HCT116 (cell line): ENCODE data around the gene ENTPD6. TPM values are rescaled to one million over a fixed set of nuclear protein-coding genes. Genes with fewer than 3 reads are reported as not detected.

ENCODE experiments used
- ATAC-seq: fragments of 200-7000 bp; cut with Tn5 transposase; 2 replicates; pipeline ENCODE4 v1.9.1; 2020; ENCODE audit warnings: mild to moderate bottlenecking, moderate library complexity
- BruUV-seq: library from RNA; stranded (reverse); fragments of 400-500 nt; replicated peaks from 2 replicates; lab custom pipeline; 2021; lab: Mats Ljungman, UMichigan
- CTCF ChIA-PET: fragments of 300-600 bp; sonication (Branson Sonifier 250); formaldehyde crosslinking; loops from one replicate; lab custom pipeline; 2021; ENCODE audit warnings: antibody characterized with exemption; lab: Charles Lee
- POLR2A ChIA-PET: fragments of 300-600, 350-600 bp; sonication (Branson Sonifier 250); formaldehyde crosslinking; loops from one replicate; lab custom pipeline; 2021; ENCODE audit warnings: antibody characterized with exemption; lab: Charles Lee
- RAD21 ChIA-PET, 2 experiments: fragments of 300-600 bp; sonication (Branson Sonifier 250); formaldehyde crosslinking; loops; one replicate each; lab custom pipeline; 2023; ENCODE audit warnings: low total read pairs in 2 of 2; ENCODE audit not compliant: uncharacterized antibody in 2 of 2, unreplicated experiment in 2 of 2, low non-redundant PET in 1 of 2; lab: Charles Lee
- DNase-seq: peaks from one replicate; pipeline ENCODE4 v3.0.0-alpha.2; 2010; ENCODE audit warnings: low read depth, low spot score
- H2AFZ ChIP-seq: fragments of 200-600 bp; shearing (Covaris generic), sonication (generic); 2 replicates; pipeline ENCODE4 v1.6.1; 2017; ENCODE audit warnings: low read depth, mixed run types, mixed read lengths, antibody characterized with exemption, low read length; ENCODE audit not compliant: poor library complexity, severe bottlenecking
- H3K27ac ChIP-seq: 2 replicates; pipeline ENCODE4 v1.5.1; 2012; ENCODE audit warnings: low read depth, low read length
- H3K27me3 ChIP-seq: fragments of 200-600 bp; sonication (generic); 2 replicates; pipeline ENCODE4 v1.6.1; 2016; ENCODE audit warnings: mixed run types, low read length, mixed read lengths; ENCODE audit not compliant: insufficient read depth
- H3K36me3 ChIP-seq, 2 experiments: fragments of 200-500 bp in 1 of 2; fragments of 200-600 bp in 1 of 2; sonication (Bioruptor generic) in 1 of 2; sonication (generic) in 1 of 2; 2 replicates each; pipeline versions ENCODE4 v1.5.1 to v1.6.1; 2014 to 2016; ENCODE audit warnings: low read length in 2 of 2, inconsistent platforms in 1 of 2, mixed read lengths in 1 of 2, mixed run types in 1 of 2; ENCODE audit not compliant: insufficient read depth in 2 of 2, control insufficient read depth in 1 of 2
- H3K4me1 ChIP-seq, 2 experiments: fragments of 200-600 bp in 1 of 2; sonication (generic) in 1 of 2; 2 replicates each; pipeline versions ENCODE4 v1.5.1 to v1.6.1; 2012 to 2017; ENCODE audit warnings: low read length in 2 of 2, inconsistent platforms in 1 of 2, mild to moderate bottlenecking in 1 of 2, mixed read lengths in 1 of 2, mixed run types in 1 of 2, moderate library complexity in 1 of 2; ENCODE audit not compliant: insufficient read depth in 2 of 2, control insufficient read depth in 1 of 2
- H3K4me2 ChIP-seq: fragments of 200-600 bp; sonication (generic); 2 replicates; pipeline ENCODE4 v1.6.1; 2017; ENCODE audit warnings: mixed run types, low read length, mixed read lengths
- H3K4me3 ChIP-seq, 2 experiments: fragments of 200-600 bp in 1 of 2; sonication (generic) in 1 of 2; replicated peaks in 1 of 2; 2 replicates each; pipeline ENCODE4 v1.5.1; 2011 to 2016; ENCODE audit warnings: low read length in 2 of 2, control low read depth in 1 of 2, low read depth in 1 of 2, mild to moderate bottlenecking in 1 of 2, mixed read lengths in 1 of 2, mixed run types in 1 of 2
- H3K79me2 ChIP-seq: fragments of 200-600 bp; sonication (generic); 2 replicates; pipeline ENCODE4 v1.6.1; 2017; ENCODE audit warnings: mild to moderate bottlenecking, mixed run types, low read length, moderate library complexity, mixed read lengths; ENCODE audit not compliant: insufficient read depth
- H3K9ac ChIP-seq: fragments of 200-600 bp; sonication (generic); 2 replicates; pipeline ENCODE4 v1.6.1; 2016; ENCODE audit warnings: low read length, mixed read lengths
- H3K9me2 ChIP-seq: fragments of 200-600 bp; sonication (generic), shearing (Covaris generic); 2 replicates; pipeline ENCODE4 v1.6.1; 2017; ENCODE audit warnings: mixed run types, mild to moderate bottlenecking, moderate library complexity; ENCODE audit not compliant: insufficient read depth
- H3K9me3 ChIP-seq, 2 experiments: fragments of 200-500 bp in 1 of 2; fragments of 200-600 bp in 1 of 2; sonication (Bioruptor generic) in 1 of 2; sonication (generic) in 1 of 2; 2 replicates each; pipeline ENCODE4 v1.6.1; 2014 to 2017; ENCODE audit warnings: low read length in 2 of 2, mixed read lengths in 2 of 2, inconsistent platforms in 1 of 2, low read depth in 1 of 2, mild to moderate bottlenecking in 1 of 2, mixed run types in 1 of 2, moderate library complexity in 1 of 2; ENCODE audit not compliant: control insufficient read depth in 1 of 2, insufficient read depth in 1 of 2
- H4K20me1 ChIP-seq: fragments of 200-600 bp; sonication (generic), shearing (Covaris generic); 2 replicates; pipeline ENCODE4 v1.6.1; 2017; ENCODE audit warnings: mixed run types, mild to moderate bottlenecking, moderate library complexity; ENCODE audit not compliant: insufficient read depth
- EGR1 ChIP-seq: IDR thresholded peaks from 2 replicates; pipeline ENCODE4 v1.6.1; 2012; ENCODE audit warnings: low read depth
- FOSL1 ChIP-seq: IDR thresholded peaks from 2 replicates; pipeline ENCODE4 v1.6.1; 2012; ENCODE audit warnings: low read depth
- MAX ChIP-seq: IDR thresholded peaks from 2 replicates; pipeline ENCODE4 v1.6.1; 2012
- POLR2A ChIP-seq: IDR thresholded peaks from 2 replicates; pipeline ENCODE4 v1.7.0; 2011; ENCODE audit warnings: borderline replicate concordance; ENCODE audit not compliant: insufficient read depth, insufficient read length; ENCODE audit errors: extremely low read depth
- RAD21 ChIP-seq: IDR thresholded peaks from 2 replicates; pipeline ENCODE4 v1.6.1; 2012; ENCODE audit warnings: low read depth, mild to moderate bottlenecking
- SIN3A ChIP-seq: IDR thresholded peaks from 2 replicates; pipeline ENCODE4 v1.6.1; 2012; ENCODE audit warnings: low read depth
- TCF7L2 ChIP-seq: IDR thresholded peaks from 2 replicates; pipeline ENCODE4 v1.7.0; 2011; ENCODE audit warnings: borderline replicate concordance, inconsistent platforms; ENCODE audit not compliant: insufficient read depth, insufficient read length; ENCODE audit errors: extremely low read depth
- ZNF274 ChIP-seq: fragments of 200-500 bp; sonication (Bioruptor generic); IDR thresholded peaks from 2 replicates; pipeline ENCODE4 v1.6.1; 2014; ENCODE audit warnings: mild to moderate bottlenecking, low read depth, low read length, inconsistent platforms
- intact Hi-C: fragments of 100-400 bp; cut with micrococcal nuclease; formaldehyde crosslinking; loops from 2 replicates; pipeline ENCODE4 v1.10.0; 2022
- total RNA-seq: library from RNA; stranded (reverse); gene quantifications from one replicate; pipeline ENCODE4 v1.2.1, GENCODE V29; 2021; ENCODE audit not compliant: unreplicated experiment
- TF ChIP-seq, protein P1 (sequence below): IDR thresholded peaks from 2 replicates; pipeline ENCODE4 v1.6.1; 2012; ENCODE audit warnings: low read depth
- TF ChIP-seq, protein P2 (sequence below), 3 experiments: fragments of 200-600 bp in 1 of 3; sonication (generic) in 1 of 3; IDR thresholded peaks in 2 of 3; conservative IDR thresholded peaks in 1 of 3; 2 replicates each; pipeline ENCODE4 v1.5.1; 2012 to 2017; ENCODE audit warnings: low read depth in 2 of 3, low read length in 2 of 3, antibody characterized with exemption in 1 of 3, borderline replicate concordance in 1 of 3, control low read depth in 1 of 3, mild to moderate bottlenecking in 1 of 3, mixed read lengths in 1 of 3, mixed run types in 1 of 3, moderate library complexity in 1 of 3; ENCODE audit not compliant: insufficient read depth in 1 of 3
- TF ChIP-seq, protein P3 (sequence below): IDR thresholded peaks from 2 replicates; pipeline ENCODE4 v1.6.1; 2012

The ENTPD6 gene
- total RNA-seq, 1 experiment from 2014 or later, result 89.2 TPM

GRCh38 chr20:25220810-25221591, 25.5 kb downstream of the ENTPD6 start:
- intact Hi-C loops, result no loop called here
- ChIA-PET POLR2A (no interaction called here), CTCF (interaction anchor here (1.4 kb wide), 1 partner anchor 227 kb away, joined by 3 read pairs; no protein-coding TSS in a partner anchor)

More at GRCh38 chr20:25220810-25221591, 25.5 kb downstream of the ENTPD6 start:
- ATAC-seq (no peak), DNase-seq (no peak)
- Histone ChIP-seq H3K4me3 (no peak overlapping the region), H3K4me1 (peaks cover 15 to 22% of the 10 kb centered on the region in 2 experiments), H3K36me3 (peaks cover 8% of the 10 kb centered on the region in 2 experiments; a peak in 3 of 4 replicates), H3K79me2 (no peaks in the 10 kb centered on the region), H4K20me1 (no peaks in the 10 kb centered on the region), H3K27me3 (no peaks in the 10 kb centered on the region), H3K4me2 (no peak overlapping the region), H3K27ac (no peak overlapping the region), H2AFZ (no peak overlapping the region), H3K9me3 (no peaks in the 10 kb centered on the region), H3K9me2 (no peaks in the 10 kb centered on the region), H3K9ac (no peak overlapping the region)
- RAD21 ChIA-PET, result no interaction called here
- TF ChIP-seq, protein P1, sequence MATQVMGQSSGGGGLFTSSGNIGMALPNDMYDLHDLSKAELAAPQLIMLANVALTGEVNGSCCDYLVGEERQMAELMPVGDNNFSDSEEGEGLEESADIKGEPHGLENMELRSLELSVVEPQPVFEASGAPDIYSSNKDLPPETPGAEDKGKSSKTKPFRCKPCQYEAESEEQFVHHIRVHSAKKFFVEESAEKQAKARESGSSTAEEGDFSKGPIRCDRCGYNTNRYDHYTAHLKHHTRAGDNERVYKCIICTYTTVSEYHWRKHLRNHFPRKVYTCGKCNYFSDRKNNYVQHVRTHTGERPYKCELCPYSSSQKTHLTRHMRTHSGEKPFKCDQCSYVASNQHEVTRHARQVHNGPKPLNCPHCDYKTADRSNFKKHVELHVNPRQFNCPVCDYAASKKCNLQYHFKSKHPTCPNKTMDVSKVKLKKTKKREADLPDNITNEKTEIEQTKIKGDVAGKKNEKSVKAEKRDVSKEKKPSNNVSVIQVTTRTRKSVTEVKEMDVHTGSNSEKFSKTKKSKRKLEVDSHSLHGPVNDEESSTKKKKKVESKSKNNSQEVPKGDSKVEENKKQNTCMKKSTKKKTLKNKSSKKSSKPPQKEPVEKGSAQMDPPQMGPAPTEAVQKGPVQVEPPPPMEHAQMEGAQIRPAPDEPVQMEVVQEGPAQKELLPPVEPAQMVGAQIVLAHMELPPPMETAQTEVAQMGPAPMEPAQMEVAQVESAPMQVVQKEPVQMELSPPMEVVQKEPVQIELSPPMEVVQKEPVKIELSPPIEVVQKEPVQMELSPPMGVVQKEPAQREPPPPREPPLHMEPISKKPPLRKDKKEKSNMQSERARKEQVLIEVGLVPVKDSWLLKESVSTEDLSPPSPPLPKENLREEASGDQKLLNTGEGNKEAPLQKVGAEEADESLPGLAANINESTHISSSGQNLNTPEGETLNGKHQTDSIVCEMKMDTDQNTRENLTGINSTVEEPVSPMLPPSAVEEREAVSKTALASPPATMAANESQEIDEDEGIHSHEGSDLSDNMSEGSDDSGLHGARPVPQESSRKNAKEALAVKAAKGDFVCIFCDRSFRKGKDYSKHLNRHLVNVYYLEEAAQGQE, result no peak
- TF ChIP-seq MAX, result no peak
- TF ChIP-seq RAD21, result no peak
- TF ChIP-seq, protein P2, sequence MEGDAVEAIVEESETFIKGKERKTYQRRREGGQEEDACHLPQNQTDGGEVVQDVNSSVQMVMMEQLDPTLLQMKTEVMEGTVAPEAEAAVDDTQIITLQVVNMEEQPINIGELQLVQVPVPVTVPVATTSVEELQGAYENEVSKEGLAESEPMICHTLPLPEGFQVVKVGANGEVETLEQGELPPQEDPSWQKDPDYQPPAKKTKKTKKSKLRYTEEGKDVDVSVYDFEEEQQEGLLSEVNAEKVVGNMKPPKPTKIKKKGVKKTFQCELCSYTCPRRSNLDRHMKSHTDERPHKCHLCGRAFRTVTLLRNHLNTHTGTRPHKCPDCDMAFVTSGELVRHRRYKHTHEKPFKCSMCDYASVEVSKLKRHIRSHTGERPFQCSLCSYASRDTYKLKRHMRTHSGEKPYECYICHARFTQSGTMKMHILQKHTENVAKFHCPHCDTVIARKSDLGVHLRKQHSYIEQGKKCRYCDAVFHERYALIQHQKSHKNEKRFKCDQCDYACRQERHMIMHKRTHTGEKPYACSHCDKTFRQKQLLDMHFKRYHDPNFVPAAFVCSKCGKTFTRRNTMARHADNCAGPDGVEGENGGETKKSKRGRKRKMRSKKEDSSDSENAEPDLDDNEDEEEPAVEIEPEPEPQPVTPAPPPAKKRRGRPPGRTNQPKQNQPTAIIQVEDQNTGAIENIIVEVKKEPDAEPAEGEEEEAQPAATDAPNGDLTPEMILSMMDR (IDR thresholded peaks at IDR 0.05 in 2 of 3, conservative IDR thresholded peaks at IDR 0.05 in 1 of 3; ENCODE audit: borderline replicate concordance in 1 of 3, insufficient read depth in 1 of 3, low read depth in 2 of 3, low read length in 2 of 3), result no peak
- TF ChIP-seq, protein P3, sequence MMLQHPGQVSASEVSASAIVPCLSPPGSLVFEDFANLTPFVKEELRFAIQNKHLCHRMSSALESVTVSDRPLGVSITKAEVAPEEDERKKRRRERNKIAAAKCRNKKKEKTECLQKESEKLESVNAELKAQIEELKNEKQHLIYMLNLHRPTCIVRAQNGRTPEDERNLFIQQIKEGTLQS, result no peak
- TF ChIP-seq TCF7L2, result no peak
- no peak for TF ChIP-seq EGR1
- TF ChIP-seq POLR2A, result no peak
- no peak for TF ChIP-seq FOSL1
- TF ChIP-seq ZNF274, result no peak
- no peak for TF ChIP-seq SIN3A
- BruUV-seq, result no TSS peak
